Activated naive CD4-positive, alpha-beta T cell treated with anti-CD3 and anti-CD28 coated beads, Interleukin-2, amount 10 ng/mL, durations not matched to agents 5 hours and 36 hours (primary cell): ENCODE results near the gene DDC. TPM values are rescaled to one million over a fixed set of nuclear protein-coding genes. Genes with fewer than 3 reads are reported as not detected.

Experiments used
- total RNA-seq, 2 experiments: library from RNA; stranded (reverse); gene quantifications; one replicate each; pipeline ENCODE4 v1.2.3, GENCODE V29; 2021

The DDC gene
- total RNA-seq = not detected

GRCh38 chr7:50564640-50565558 is at the start of gene DDC:
TSS of gene DDC (minus strand) at chr7:50565405. CDS start at chr7:50544085, 21,320 bp downstream.

DNA sequence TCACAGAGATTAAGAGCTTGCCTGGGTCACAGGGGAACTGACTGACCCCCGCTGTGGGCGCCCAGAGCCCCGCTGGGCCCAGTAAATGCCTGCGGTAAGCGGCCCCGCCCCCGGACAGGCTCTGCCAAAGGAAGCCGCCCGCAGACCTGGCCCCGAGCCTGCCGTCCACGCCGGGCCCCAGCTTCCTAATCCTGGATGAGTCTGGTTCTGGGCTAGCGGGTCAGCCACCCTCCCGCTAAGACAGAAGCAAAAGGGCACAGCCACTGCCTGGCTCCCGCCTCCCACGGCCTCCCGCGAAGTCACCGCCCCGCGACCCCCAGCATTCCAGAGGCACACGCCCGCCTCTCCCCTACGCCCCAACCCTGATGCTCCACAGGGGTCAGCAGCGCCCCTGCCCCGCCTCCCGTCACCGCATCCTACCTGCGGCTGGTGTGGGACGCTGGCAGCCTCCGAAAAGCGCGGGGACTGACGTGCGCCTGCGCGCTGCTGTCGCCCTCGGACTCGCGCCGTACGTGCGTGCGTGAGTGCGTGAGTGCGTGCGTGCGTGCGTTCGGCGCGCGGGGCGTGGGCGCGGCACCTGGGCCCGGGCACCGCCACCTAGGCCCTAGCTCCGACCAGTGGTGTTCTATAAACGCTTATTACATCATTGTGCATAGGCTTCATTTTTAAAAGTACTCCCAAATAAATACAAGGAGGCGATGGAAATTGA is 115.2 kb downstream of the DDC start, which contains the start of gene FIGNL1:
Gene FIGNL1, minus strand, starts transcription at position 470 of the 709 bp plus-strand sequence. CDS start 3,063 bp downstream, outside the sequence.

Other genes with a start within 250 kb of the DDC start
- gene FIGNL1, start 115.1 kb downstream of the DDC start, total RNA-seq = 10 to 100 TPM; 27.2 to 29.8 TPM
- gene GRB10, start 217.5 kb upstream of the DDC start, total RNA-seq = 1 to 10 TPM; 9.3 to 9.7 TPM